MCF 10A (cell line): ENCODE data around the gene RMRP. TPM values are rescaled to one million over a fixed set of nuclear protein-coding genes. Genes with fewer than 3 reads are reported as not detected.
A peak's percentile ranks its signal among the peaks of the same experiment; 100 is the strongest.
"Not testable (repeated sequence)": the region's sequence is repeated elsewhere in the genome, so short reads cannot be mapped to it uniquely, and the experiment has no call there.

Source experiments
- BruUV-seq: library from RNA; stranded (reverse); fragments of 400-500 nt; replicated peaks from 2 replicates; lab custom pipeline; 2021; lab: Mats Ljungman, UMichigan
- CTCF ChIA-PET: fragments of 300-600 bp; sonication (Branson Sonifier 250); formaldehyde crosslinking; extraction: SDS; loops from one replicate; lab custom pipeline; 2021; ENCODE audit warnings: antibody characterized with exemption, inconsistent platforms; lab: Yijun Ruan, JAX
- POLR2A ChIA-PET: fragments of 300-600, 350-650 bp; sonication (Branson Sonifier 250); formaldehyde crosslinking; extraction: SDS; loops from one replicate; lab custom pipeline; 2020; ENCODE audit warnings: antibody characterized with exemption, inconsistent platforms; lab: Yijun Ruan, JAX
- DNase-seq: peaks from one replicate; pipeline ENCODE4 v3.0.0-alpha.2; 2018; ENCODE audit not compliant: unreplicated experiment
- H3K27ac Mint-ChIP-seq: one replicate; pipeline ENCODE4 v1.8.0; 2022; ENCODE audit warnings: mild to moderate bottlenecking, low read depth, mixed read lengths; ENCODE audit not compliant: unreplicated experiment
- H3K27me3 Mint-ChIP-seq: one replicate; pipeline ENCODE4 v1.8.0; 2022; ENCODE audit warnings: mixed read lengths; ENCODE audit not compliant: insufficient read depth, unreplicated experiment
- H3K36me3 Mint-ChIP-seq: one replicate; pipeline ENCODE4 v1.8.0; 2022; ENCODE audit warnings: mild to moderate bottlenecking, moderate library complexity, mixed read lengths; ENCODE audit not compliant: insufficient read depth, unreplicated experiment
- H3K4me1 Mint-ChIP-seq: one replicate; pipeline ENCODE4 v1.8.0; 2022; ENCODE audit warnings: mixed read lengths; ENCODE audit not compliant: insufficient read depth, unreplicated experiment
- H3K4me3 Mint-ChIP-seq: one replicate; pipeline ENCODE4 v1.8.0; 2022; ENCODE audit warnings: mild to moderate bottlenecking, moderate library complexity, mixed read lengths; ENCODE audit not compliant: unreplicated experiment
- H3K9me3 Mint-ChIP-seq: one replicate; pipeline ENCODE4 v1.8.0; 2022; ENCODE audit warnings: mixed read lengths; ENCODE audit not compliant: unreplicated experiment
- CTCF ChIP-seq: fragments of 200-600 bp; IDR thresholded peaks from one replicate; pipeline ENCODE4 v1.8.0; 2022; ENCODE audit warnings: antibody characterized with exemption, mild to moderate bottlenecking; ENCODE audit not compliant: unreplicated experiment
- intact Hi-C: fragments of 100-400 bp; cut with micrococcal nuclease; formaldehyde crosslinking; loops from 2 replicates; pipeline ENCODE4 v1.14.1; 2022
- total RNA-seq: library from RNA; stranded (reverse); gene quantifications from 2 replicates; pipeline ENCODE4 v1.2.3, GENCODE V29; 2022

The RMRP gene
- total RNA-seq, 1 experiment from 2014 or later: 13,245 TPM

GRCh38 chr9:35646153-35646532, 11.7 kb downstream of the RMRP start:
- Mint-ChIP-seq H3K9me3 (no peaks in the 10 kb centered on the region), H3K27me3 (no peaks in the 10 kb centered on the region), H3K36me3 (peaks cover under 1% of the 10 kb centered on the region), H3K4me3 (peak overlapping the region; percentile 77), H3K4me1 (peaks cover 12% of the 10 kb centered on the region), H3K27ac (peak overlapping the region; percentile 93)
- TF ChIP-seq CTCF: no peak
- ChIA-PET CTCF (interaction anchor here (0.6 to 4.8 kb wide), 31 partner anchors 11 to 904 kb away, joined by 3 to 62 read pairs (median 4); partner anchors contain the start of genes CCDC107, GBA2, RGP1 and RMRP), POLR2A (interaction anchor here (0.7 to 5.8 kb wide), 18 partner anchors 11 to 982 kb away, joined by 3 to 63 read pairs (median 4); partner anchors contain the start of genes ARHGEF39, CCDC107, CREB3 and GBA2)
- BruUV-seq: TSS peak; percentile 63
- peak; percentile 51 for DNase-seq
- intact Hi-C loops: loop anchor here (1.0 to 2.0 kb wide), 2 partner anchors 87 to 169 kb away; partner anchors contain the start of gene HINT2

GRCh38 chr9:35645736-35646135, 12.1 kb downstream of the RMRP start:
- Mint-ChIP-seq H3K4me3 (peak overlapping the region; percentile 77), H3K27ac (peak overlapping the region; percentile 93), H3K4me1 (peaks cover 12% of the 10 kb centered on the region)
- intact Hi-C loops: loop anchor here (1.0 to 2.0 kb wide), 2 partner anchors 88 to 169 kb away; partner anchors contain the start of gene HINT2
- H3K36me3 Mint-ChIP-seq, BruUV-seq, DNase-seq, H3K27me3 Mint-ChIP-seq, H3K9me3 Mint-ChIP-seq: not testable (repeated sequence)
- ChIA-PET CTCF (interaction anchor here (0.6 to 4.8 kb wide), 28 partner anchors 12 to 904 kb away, joined by 3 to 62 read pairs (median 5); partner anchors contain the start of genes CCDC107, GBA2, RGP1 and RMRP), POLR2A (interaction anchor here (0.6 to 5.8 kb wide), 17 partner anchors 11 to 573 kb away, joined by 3 to 63 read pairs (median 4); partner anchors contain the start of genes CCDC107, CREB3, GBA2 and RGP1)

GRCh38 chr9:35643046-35643445, 14.8 kb downstream of the RMRP start:
- intact Hi-C loops: loop anchor here (5.0 kb wide), 1 partner anchor 161 kb away; no protein-coding TSS in a partner anchor
- H3K27ac Mint-ChIP-seq: no peak overlapping the region
- BruUV-seq: no TSS peak
- ChIA-PET POLR2A (interaction anchor here (1.0 kb wide), 1 partner anchor 90 kb away, joined by 3 read pairs; no protein-coding TSS in a partner anchor), CTCF (interaction anchor here (0.6 kb wide), 1 partner anchor 54 kb away, joined by 3 read pairs; no protein-coding TSS in a partner anchor)
- peaks cover 4% of the 10 kb centered on the region for H3K36me3 Mint-ChIP-seq
- peaks cover 12% of the 10 kb centered on the region for H3K4me1 Mint-ChIP-seq
- TF ChIP-seq CTCF: no peak
- no peaks in the 10 kb centered on the region for H3K9me3 Mint-ChIP-seq
- H3K27me3 Mint-ChIP-seq: no peaks in the 10 kb centered on the region
- DNase-seq: no peak
- H3K4me3 Mint-ChIP-seq: no peak overlapping the region

- H3K4me3 Mint-ChIP-seq, H3K9me3 Mint-ChIP-seq, POLR2A ChIA-PET, CTCF ChIA-PET, BruUV-seq, H3K4me1 Mint-ChIP-seq, DNase-seq, H3K36me3 Mint-ChIP-seq, H3K27ac Mint-ChIP-seq, H3K27me3 Mint-ChIP-seq: not testable (repeated sequence)
- intact Hi-C loops: loop anchor here (5.0 kb wide), 1 partner anchor 159 kb away; no protein-coding TSS in a partner anchor
Observed at GRCh38 chr9:35641478-35641877, 16.3 kb downstream of the RMRP start.

- CTCF ChIA-PET: interaction anchor here (0.7 to 1.6 kb wide), 3 partner anchors 16 to 116 kb away, joined by 3 to 6 read pairs (median 3); no protein-coding TSS in a partner anchor
Observed at GRCh38 chr9:35640431-35640830, 17.4 kb downstream of the RMRP start.

More at GRCh38 chr9:35640431-35640830, 17.4 kb downstream of the RMRP start:
- H3K4me1 Mint-ChIP-seq, H3K27ac Mint-ChIP-seq, DNase-seq, BruUV-seq, H3K4me3 Mint-ChIP-seq, H3K27me3 Mint-ChIP-seq, POLR2A ChIA-PET, H3K9me3 Mint-ChIP-seq, H3K36me3 Mint-ChIP-seq: not testable (repeated sequence)
- intact Hi-C loops: loop anchor here (5.0 kb wide), 1 partner anchor 158 kb away; no protein-coding TSS in a partner anchor
